ENCODE data around the gene FGGY.

The FGGY gene

GRCh38 chr1:59739111-59739510, 442.2 kb downstream of the FGGY start:
- Histone ChIP-seq H3K36me3 (ENCODE audit: control insufficient read depth, insufficient read depth, low read length) (no peaks in the 10 kb centered on the region), H3K9ac (ENCODE audit: low read length) (no peak overlapping the region)

GRCh38 chr1:59742526-59742925, 445.6 kb downstream of the FGGY start:
- H3K9me3 ChIP-seq (ENCODE audit: control insufficient read depth, low read length) = no peaks in the 10 kb centered on the region
- H3K4me1 ChIP-seq (ENCODE audit: control insufficient read depth, insufficient read depth, low read length) = peaks cover 60% of the 10 kb centered on the region

More at GRCh38 chr1:59739111-59739510, 442.2 kb downstream of the FGGY start:
- H3K9me3 ChIP-seq (ENCODE audit: control insufficient read depth, low read length) = no peaks in the 10 kb centered on the region
- H3K27me3 ChIP-seq (ENCODE audit: control insufficient read depth, insufficient read depth, low read length) = no peaks in the 10 kb centered on the region
- H3K4me3 ChIP-seq (ENCODE audit: low read length) = no peak overlapping the region
- H3K4me1 ChIP-seq (ENCODE audit: control insufficient read depth, insufficient read depth, low read length) = peaks cover 48% of the 10 kb centered on the region

GRCh38 chr1:59743324-59744091, 446.6 kb downstream of the FGGY start:
- peaks cover 60% of the 10 kb centered on the region for H3K4me1 ChIP-seq (ENCODE audit: control insufficient read depth, insufficient read depth, low read length)
- no peaks in the 10 kb centered on the region for H3K36me3 ChIP-seq (ENCODE audit: control insufficient read depth, insufficient read depth, low read length)
- H3K27me3 ChIP-seq (ENCODE audit: control insufficient read depth, insufficient read depth, low read length) = no peaks in the 10 kb centered on the region
- H3K4me3 ChIP-seq (ENCODE audit: low read length) = no peak overlapping the region
- no peak overlapping the region for H3K9ac ChIP-seq (ENCODE audit: low read length)
- no peaks in the 10 kb centered on the region for H3K9me3 ChIP-seq (ENCODE audit: control insufficient read depth, low read length)

More at GRCh38 chr1:59742526-59742925, 445.6 kb downstream of the FGGY start:
- Histone ChIP-seq H3K4me3 (ENCODE audit: low read length) (no peak overlapping the region), H3K9ac (ENCODE audit: low read length) (no peak overlapping the region), H3K36me3 (ENCODE audit: control insufficient read depth, insufficient read depth, low read length) (no peaks in the 10 kb centered on the region), H3K27me3 (ENCODE audit: control insufficient read depth, insufficient read depth, low read length) (no peaks in the 10 kb centered on the region)

- Histone ChIP-seq H3K36me3 (ENCODE audit: control insufficient read depth, insufficient read depth, low read length) (no peaks in the 10 kb centered on the region), H3K4me1 (ENCODE audit: control insufficient read depth, insufficient read depth, low read length) (peaks cover 78% of the 10 kb centered on the region), H3K4me3 (ENCODE audit: low read length) (no peak overlapping the region), H3K27me3 (ENCODE audit: control insufficient read depth, insufficient read depth, low read length) (no peaks in the 10 kb centered on the region), H3K9ac (ENCODE audit: low read length) (no peak overlapping the region), H3K9me3 (ENCODE audit: control insufficient read depth, low read length) (no peaks in the 10 kb centered on the region)
These were observed 450.6 kb downstream of the FGGY start for GRCh38 chr1:59747420-59748024.

GRCh38 chr1:59748123-59748522, 451.2 kb downstream of the FGGY start:
- H3K27me3 ChIP-seq (ENCODE audit: control insufficient read depth, insufficient read depth, low read length) = no peaks in the 10 kb centered on the region
- H3K36me3 ChIP-seq (ENCODE audit: control insufficient read depth, insufficient read depth, low read length) = no peaks in the 10 kb centered on the region
- H3K4me1 ChIP-seq (ENCODE audit: control insufficient read depth, insufficient read depth, low read length) = peaks cover 74% of the 10 kb centered on the region
- no peak overlapping the region for H3K9ac ChIP-seq (ENCODE audit: low read length)
- H3K9me3 ChIP-seq (ENCODE audit: control insufficient read depth, low read length) = no peaks in the 10 kb centered on the region
- no peak overlapping the region for H3K4me3 ChIP-seq (ENCODE audit: low read length)

- Histone ChIP-seq H3K27me3 (ENCODE audit: control insufficient read depth, insufficient read depth, low read length) (no peaks in the 10 kb centered on the region), H3K4me1 (ENCODE audit: control insufficient read depth, insufficient read depth, low read length) (peaks cover 59% of the 10 kb centered on the region), H3K9ac (ENCODE audit: low read length) (no peak overlapping the region), H3K36me3 (ENCODE audit: control insufficient read depth, insufficient read depth, low read length) (no peaks in the 10 kb centered on the region), H3K4me3 (ENCODE audit: low read length) (no peak overlapping the region), H3K9me3 (ENCODE audit: control insufficient read depth, low read length) (no peaks in the 10 kb centered on the region)
These were observed 453.6 kb downstream of the FGGY start for GRCh38 chr1:59750328-59751003.

GRCh38 chr1:59751004-59751395, 454.1 kb downstream of the FGGY start:
- H3K4me1 ChIP-seq (ENCODE audit: control insufficient read depth, insufficient read depth, low read length) = peaks cover 59% of the 10 kb centered on the region
- no peak overlapping the region for H3K9ac ChIP-seq (ENCODE audit: low read length)
- no peaks in the 10 kb centered on the region for H3K27me3 ChIP-seq (ENCODE audit: control insufficient read depth, insufficient read depth, low read length)
- no peak overlapping the region for H3K4me3 ChIP-seq (ENCODE audit: low read length)
- no peaks in the 10 kb centered on the region for H3K9me3 ChIP-seq (ENCODE audit: control insufficient read depth, low read length)
- H3K36me3 ChIP-seq (ENCODE audit: control insufficient read depth, insufficient read depth, low read length) = no peaks in the 10 kb centered on the region

- Histone ChIP-seq H3K9ac (ENCODE audit: low read length) (no peak overlapping the region), H3K36me3 (ENCODE audit: control insufficient read depth, insufficient read depth, low read length) (no peaks in the 10 kb centered on the region), H3K9me3 (ENCODE audit: control insufficient read depth, low read length) (no peaks in the 10 kb centered on the region), H3K4me3 (ENCODE audit: low read length) (no peak overlapping the region), H3K27me3 (ENCODE audit: control insufficient read depth, insufficient read depth, low read length) (no peaks in the 10 kb centered on the region), H3K4me1 (ENCODE audit: control insufficient read depth, insufficient read depth, low read length) (peaks cover 56% of the 10 kb centered on the region)
These were observed 454.9 kb downstream of the FGGY start for GRCh38 chr1:59751801-59752200.

GRCh38 chr1:59752556-59753414, 455.9 kb downstream of the FGGY start:
- Histone ChIP-seq H3K27me3 (ENCODE audit: control insufficient read depth, insufficient read depth, low read length) (no peaks in the 10 kb centered on the region), H3K4me3 (ENCODE audit: low read length) (no peak overlapping the region), H3K36me3 (ENCODE audit: control insufficient read depth, insufficient read depth, low read length) (no peaks in the 10 kb centered on the region), H3K4me1 (ENCODE audit: control insufficient read depth, insufficient read depth, low read length) (peaks cover 46% of the 10 kb centered on the region), H3K9ac (ENCODE audit: low read length) (no peak overlapping the region), H3K9me3 (ENCODE audit: control insufficient read depth, low read length) (no peaks in the 10 kb centered on the region)

- no peaks in the 10 kb centered on the region for H3K36me3 ChIP-seq (ENCODE audit: control insufficient read depth, insufficient read depth, low read length)
- no peaks in the 10 kb centered on the region for H3K9me3 ChIP-seq (ENCODE audit: control insufficient read depth, low read length)
- no peak overlapping the region for H3K4me3 ChIP-seq (ENCODE audit: low read length)
- H3K9ac ChIP-seq (ENCODE audit: low read length) = no peak overlapping the region
- peaks cover 31% of the 10 kb centered on the region for H3K4me1 ChIP-seq (ENCODE audit: control insufficient read depth, insufficient read depth, low read length)
- no peaks in the 10 kb centered on the region for H3K27me3 ChIP-seq (ENCODE audit: control insufficient read depth, insufficient read depth, low read length)
These were observed 458.3 kb downstream of the FGGY start for GRCh38 chr1:59755069-59755685.

- Histone ChIP-seq H3K4me3 (ENCODE audit: low read length) (no peak overlapping the region), H3K9ac (ENCODE audit: low read length) (no peak overlapping the region), H3K27me3 (ENCODE audit: control insufficient read depth, insufficient read depth, low read length) (no peaks in the 10 kb centered on the region), H3K9me3 (ENCODE audit: control insufficient read depth, low read length) (no peaks in the 10 kb centered on the region), H3K4me1 (ENCODE audit: control insufficient read depth, insufficient read depth, low read length) (peaks cover 12% of the 10 kb centered on the region), H3K36me3 (ENCODE audit: control insufficient read depth, insufficient read depth, low read length) (no peaks in the 10 kb centered on the region)
These were observed 460.4 kb downstream of the FGGY start for GRCh38 chr1:59757197-59757747.

Data from mucosa of stomach (tissue), 1 donor.